ENCODE measurements around the gene AFAP1.

DNA sequence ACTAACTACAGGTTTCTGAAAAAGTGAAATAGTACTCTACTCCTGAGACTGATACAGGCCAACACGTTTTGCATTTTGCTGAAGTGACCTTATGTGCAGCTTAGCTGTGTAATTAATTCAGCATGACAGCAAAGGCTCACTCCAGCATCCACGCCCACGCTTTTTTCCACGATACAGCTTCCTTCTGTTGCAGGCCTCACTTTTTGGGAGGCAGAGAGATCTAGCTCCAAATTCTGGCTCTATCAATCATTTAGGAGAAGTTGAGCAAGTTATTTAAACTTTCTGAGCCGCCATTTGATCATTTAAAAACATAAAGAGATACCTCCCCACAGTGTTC is 160.3 kb downstream of the AFAP1 start:
- no peak for TF ChIP-seq YY1 (IDR thresholded peaks at IDR 0.05; ENCODE audit: insufficient read depth, insufficient read length)
- no peak for TF ChIP-seq ZNF274 (IDR thresholded peaks at IDR 0.05; ENCODE audit: low read depth, low read length)
